Breast epithelium (tissue), 4 donors: Measurements from ENCODE around the gene KIF12. TPM values are rescaled to one million over a fixed set of nuclear protein-coding genes. Genes with fewer than 3 reads are reported as not detected.

Experiments
- DNase-seq, 2 donors: peaks; one replicate each; pipeline ENCODE4 v3.0.0-alpha.2; 2019; ENCODE audit warnings: low spot score in 2 of 2
- H3K27ac ChIP-seq, 2 donors: fragments of 200-600 bp; sonication (generic) in 1 of 2; one replicate each; pipeline ENCODE4 v1.5.1; 2016 to 2019; ENCODE audit warnings: mild to moderate bottlenecking in 1 of 2
- H3K27me3 ChIP-seq, 2 donors: fragments of 200-600 bp; sonication (generic) in 1 of 2; one replicate each; pipeline versions ENCODE4 v1.5.1 to v1.6.0; 2017 to 2019; ENCODE audit warnings: control low read depth in 1 of 2, mild to moderate bottlenecking in 1 of 2
- H3K36me3 ChIP-seq: fragments of 200-600 bp; one replicate; pipeline ENCODE4 v1.5.1; 2019
- H3K4me1 ChIP-seq, 2 donors: fragments of 200-600 bp; sonication (generic); one replicate each; pipeline ENCODE4 v1.5.1; 2016 to 2019; ENCODE audit warnings: control low read depth in 1 of 2
- H3K4me3 ChIP-seq, 3 donors: fragments of 200-600 bp; sonication (generic); 1 replicate in 2 of 3; 2 replicates in 1 of 3; pipeline ENCODE4 v1.5.1; 2016 to 2019; ENCODE audit warnings: mild to moderate bottlenecking in 3 of 3, moderate library complexity in 2 of 3
- H3K9me3 ChIP-seq, 2 donors: fragments of 200-600 bp; sonication (generic) in 1 of 2; one replicate each; pipeline ENCODE4 v1.5.1; 2016 to 2019; ENCODE audit warnings: control low read depth in 1 of 2
- CTCF ChIP-seq, 3 donors: fragments of 450-650 bp; IDR thresholded peaks; one replicate each; pipeline ENCODE4 v1.5.1; 2016 to 2017; ENCODE audit warnings: antibody characterized with exemption in 3 of 3, mild to moderate bottlenecking in 3 of 3, moderate library complexity in 3 of 3
- POLR2A ChIP-seq: fragments of 450-650 bp; IDR thresholded peaks from one replicate; pipeline ENCODE4 v1.6.1; 2016; ENCODE audit warnings: antibody characterized with exemption, mild to moderate bottlenecking, moderate library complexity
- POLR2AphosphoS5 ChIP-seq, 3 donors: sonication (generic); formaldehyde crosslinking; IDR thresholded peaks; one replicate each; pipeline ENCODE4 v1.6.1; 2017; ENCODE audit warnings: antibody characterized with exemption in 3 of 3
- intact Hi-C: fragments of 100-400 bp; cut with DNase I; formaldehyde crosslinking; loops from one replicate; pipeline ENCODE4 v1.15.1; 2023; ENCODE audit warnings: low total_unique reads
- total RNA-seq, 3 donors: library from RNA; depleted of rRNA; stranded (reverse); fragments of >200 nt; gene quantifications; one replicate each; pipeline ENCODE4 v1.1.0, GENCODE V29; 2016

The KIF12 gene
- total RNA-seq, 3 donors from 2014 or later = 14.4 to 34.4 TPM; not detected in 1

- no peak overlapping the region for H3K27ac ChIP-seq
- no peak overlapping the region for H3K4me3 ChIP-seq
- no peaks in the 10 kb centered on the region for H3K4me1 ChIP-seq
- no peaks in the 10 kb centered on the region for H3K36me3 ChIP-seq
- intact Hi-C loops = no loop called here
- no peak for DNase-seq
- no peaks in the 10 kb centered on the region for H3K27me3 ChIP-seq
- TF ChIP-seq CTCF (IDR thresholded peaks at IDR 0.05) (no peak), POLR2AphosphoS5 (IDR thresholded peaks at IDR 0.05) (no peak), POLR2A (no peak)
- H3K9me3 ChIP-seq = no peaks in the 10 kb centered on the region
These were observed 43.2 kb downstream of the KIF12 start for GRCh38 chr9:114055894-114056293.

- TF ChIP-seq POLR2AphosphoS5 (IDR thresholded peaks at IDR 0.05) (no peak), POLR2A (no peak), CTCF (IDR thresholded peaks at IDR 0.05) (no peak)
- no peaks in the 10 kb centered on the region for H3K36me3 ChIP-seq
- no peaks in the 10 kb centered on the region for H3K4me1 ChIP-seq
- no peaks in the 10 kb centered on the region for H3K9me3 ChIP-seq
- H3K27me3 ChIP-seq = no peaks in the 10 kb centered on the region
- no peak for DNase-seq
- intact Hi-C loops = no loop called here
- no peak overlapping the region for H3K27ac ChIP-seq
- no peak overlapping the region for H3K4me3 ChIP-seq
These were observed 44.0 kb downstream of the KIF12 start for GRCh38 chr9:114055061-114055460.

GRCh38 chr9:114054191-114054690, 44.9 kb downstream of the KIF12 start:
- no peak for DNase-seq
- intact Hi-C loops = no loop called here

GRCh38 chr9:114053246-114054005, 45.7 kb downstream of the KIF12 start:
- intact Hi-C loops = no loop called here
- H3K9me3 ChIP-seq = no peaks in the 10 kb centered on the region
- H3K27me3 ChIP-seq = no peaks in the 10 kb centered on the region
- no peak overlapping the region for H3K4me3 ChIP-seq
- H3K4me1 ChIP-seq = no peaks in the 10 kb centered on the region
- H3K36me3 ChIP-seq = no peaks in the 10 kb centered on the region
- peak in 1 of 2 donors; percentile 20 for DNase-seq
- no peak overlapping the region for H3K27ac ChIP-seq
- TF ChIP-seq POLR2A (no peak), CTCF (IDR thresholded peaks at IDR 0.05) (no peak), POLR2AphosphoS5 (IDR thresholded peaks at IDR 0.05) (no peak)

More at GRCh38 chr9:114054191-114054690, 44.9 kb downstream of the KIF12 start:
- Histone ChIP-seq H3K27me3 (no peaks in the 10 kb centered on the region), H3K4me1 (no peaks in the 10 kb centered on the region), H3K36me3 (no peaks in the 10 kb centered on the region), H3K4me3 (no peak overlapping the region), H3K27ac (no peak overlapping the region), H3K9me3 (no peaks in the 10 kb centered on the region)
- TF ChIP-seq POLR2AphosphoS5 (IDR thresholded peaks at IDR 0.05) (no peak), CTCF (IDR thresholded peaks at IDR 0.05) (no peak), POLR2A (no peak)

GRCh38 chr9:114051706-114052105, 47.4 kb downstream of the KIF12 start:
- no peak overlapping the region for H3K4me3 ChIP-seq
- no peak overlapping the region for H3K27ac ChIP-seq
- intact Hi-C loops = no loop called here
- H3K27me3 ChIP-seq = no peaks in the 10 kb centered on the region
- no peaks in the 10 kb centered on the region for H3K36me3 ChIP-seq
- DNase-seq = no peak
- no peaks in the 10 kb centered on the region for H3K9me3 ChIP-seq
- H3K4me1 ChIP-seq = no peaks in the 10 kb centered on the region
- TF ChIP-seq CTCF (IDR thresholded peaks at IDR 0.05) = no peak
